GM20431 (cell line): ENCODE results near the gene SH3PXD2A.
"Not testable (repeated sequence)": the region's sequence is repeated elsewhere in the genome, so short reads cannot be mapped to it uniquely, and the experiment has no call there.

Source experiments
- in situ Hi-C: fragments of 300-500 bp; cut with MseI, MboI; formaldehyde crosslinking; loops from one replicate; pipeline ENCODE4 v1.15.0; 2020; ENCODE audit warnings: low sequenced_read_pairs; ENCODE audit not compliant: unreplicated experiment

The SH3PXD2A gene

GRCh38 chr10:103666087-103666761 lies 189.2 kb downstream of the SH3PXD2A start:
- in situ Hi-C loops: no loop called here

- in situ Hi-C loops: no loop called here
Measured at GRCh38 chr10:103665162-103665889, 190.1 kb downstream of the SH3PXD2A start.

- in situ Hi-C loops: no loop called here
Measured at GRCh38 chr10:103663802-103664201, 191.6 kb downstream of the SH3PXD2A start.

GRCh38 chr10:103663236-103663635 lies 192.1 kb downstream of the SH3PXD2A start:
- in situ Hi-C loops: no loop called here

GRCh38 chr10:103662704-103663103 lies 192.7 kb downstream of the SH3PXD2A start:
- in situ Hi-C loops: not testable (repeated sequence)

- in situ Hi-C loops: no loop called here
Measured at GRCh38 chr10:103661198-103661950, 194.0 kb downstream of the SH3PXD2A start.

- in situ Hi-C loops: no loop called here
Measured at GRCh38 chr10:103660364-103661197, 194.8 kb downstream of the SH3PXD2A start.

GRCh38 chr10:103659674-103660363 lies 195.6 kb downstream of the SH3PXD2A start:
- in situ Hi-C loops: no loop called here

GRCh38 chr10:103658049-103658577 lies 197.3 kb downstream of the SH3PXD2A start:
- in situ Hi-C loops: no loop called here

- in situ Hi-C loops: no loop called here
Measured at GRCh38 chr10:103657061-103657591, 198.2 kb downstream of the SH3PXD2A start.

GRCh38 chr10:103654925-103655324 lies 200.5 kb downstream of the SH3PXD2A start:
- in situ Hi-C loops: no loop called here

GRCh38 chr10:103653581-103654037 lies 201.8 kb downstream of the SH3PXD2A start:
- in situ Hi-C loops: no loop called here

GRCh38 chr10:103652599-103653281 lies 202.6 kb downstream of the SH3PXD2A start:
- in situ Hi-C loops: no loop called here

- in situ Hi-C loops: no loop called here
Measured at GRCh38 chr10:103651783-103652476, 203.4 kb downstream of the SH3PXD2A start.

- in situ Hi-C loops: no loop called here
Measured at GRCh38 chr10:103651333-103651732, 204.0 kb downstream of the SH3PXD2A start.

- in situ Hi-C loops: no loop called here
Measured at GRCh38 chr10:103649654-103650423, 205.5 kb downstream of the SH3PXD2A start.
